KMS-11 (cell line): ENCODE data around the gene TMOD1.

Experiments
- H2AFZ ChIP-seq: fragments of 200-600 bp; sonication (generic); 2 replicates; pipeline ENCODE4 v1.6.1; 2016; ENCODE audit warnings: antibody characterized with exemption, mixed run types, low read depth
- H3K27ac ChIP-seq: fragments of 200-600 bp; sonication (generic); 2 replicates; pipeline ENCODE4 v1.6.1; 2016; ENCODE audit warnings: mild to moderate bottlenecking, mixed run types
- H3K27me3 ChIP-seq: fragments of 200-600 bp; sonication (generic); 2 replicates; pipeline ENCODE4 v1.6.1; 2017; ENCODE audit warnings: mild to moderate bottlenecking, low read depth, mixed run types, moderate library complexity; ENCODE audit not compliant: insufficient read depth
- H3K36me3 ChIP-seq: fragments of 200-600 bp; sonication (generic); 2 replicates; pipeline ENCODE4 v1.6.1; 2017; ENCODE audit warnings: mild to moderate bottlenecking, mixed run types; ENCODE audit not compliant: insufficient read depth
- H3K4me1 ChIP-seq: fragments of 200-600 bp; sonication (generic); 2 replicates; pipeline ENCODE4 v1.6.1; 2016; ENCODE audit warnings: mild to moderate bottlenecking, low read depth, mixed run types; ENCODE audit not compliant: poor library complexity, severe bottlenecking
- H3K4me2 ChIP-seq: fragments of 200-600 bp; sonication (generic); 2 replicates; pipeline ENCODE4 v1.7.0; 2016; ENCODE audit warnings: mild to moderate bottlenecking, mixed run types
- H3K4me3 ChIP-seq: fragments of 200-600 bp; sonication (generic); IDR thresholded peaks from 2 replicates; pipeline ENCODE4 v1.6.1; 2017; ENCODE audit warnings: low read depth, low read length, mixed read lengths; ENCODE audit not compliant: insufficient read depth
- H3K79me2 ChIP-seq: fragments of 200-600 bp; sonication (generic); 2 replicates; pipeline ENCODE4 v1.6.1; 2016; ENCODE audit warnings: low read depth, mixed run types; ENCODE audit not compliant: insufficient read depth
- H3K9ac ChIP-seq: fragments of 200-600 bp; sonication (generic); 2 replicates; pipeline ENCODE4 v1.6.1; 2016; ENCODE audit warnings: mild to moderate bottlenecking, mixed run types
- H4K20me1 ChIP-seq: fragments of 200-600 bp; sonication (generic); 2 replicates; pipeline ENCODE4 v1.6.1; 2016; ENCODE audit warnings: mild to moderate bottlenecking, mixed run types; ENCODE audit not compliant: insufficient read depth
- CTCF ChIP-seq: fragments of 200-600 bp; sonication (generic); conservative IDR thresholded peaks from 2 replicates; pipeline ENCODE4 v1.6.1; 2017; ENCODE audit warnings: low read depth, mild to moderate bottlenecking, antibody characterized with exemption, low read length, moderate library complexity, mixed read lengths

TMOD1 gene

DNA sequence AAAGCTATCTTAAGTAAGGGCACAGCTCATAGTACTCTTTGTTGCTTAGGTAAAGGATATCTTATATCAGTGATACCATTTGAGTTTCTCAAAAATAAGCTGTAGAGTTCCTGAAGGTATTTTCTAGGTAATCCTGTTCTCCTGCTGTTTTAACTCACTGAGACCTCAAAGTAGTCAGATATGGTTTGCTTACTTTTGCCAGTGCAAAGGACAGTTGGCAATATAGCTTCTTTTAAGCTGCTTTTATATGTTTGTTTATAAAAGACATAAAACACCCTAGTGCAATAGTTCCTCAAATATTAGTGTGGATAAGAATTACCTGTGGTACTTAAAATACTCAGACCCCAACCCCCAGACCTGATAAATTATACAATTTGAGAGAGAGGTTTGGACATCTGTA, 144.3 kb downstream of the TMOD1 start:
- Histone ChIP-seq H3K4me3 (no peak overlapping the region), H3K4me2 (no peak overlapping the region), H3K4me1 (no peaks in the 10 kb centered on the region), H3K27me3 (no peaks in the 10 kb centered on the region), H2AFZ (no peak overlapping the region), H3K36me3 (no peaks in the 10 kb centered on the region; the same call in 1 of the 2 replicates), H3K79me2 (peaks cover under 1% of the 10 kb centered on the region; the same call in 1 of the 2 replicates), H3K9ac (no peak overlapping the region), H3K27ac (no peak overlapping the region), H4K20me1 (0 out of 2 replicates have a peak, but pooled peaks cover under 1% of the 10 kb centered on the region)
- no peak for TF ChIP-seq CTCF

GRCh38 chr9:97647996-97648395, 146.5 kb downstream of the TMOD1 start:
- 0 out of 2 replicates have a peak, but pooled peaks cover 8% of the 10 kb centered on the region for H3K36me3 ChIP-seq
- H3K79me2 ChIP-seq, result no peaks in the 10 kb centered on the region
- TF ChIP-seq CTCF, result no peak
- H3K4me2 ChIP-seq, result no peak overlapping the region
- H3K4me3 ChIP-seq, result no peak overlapping the region
- H3K4me1 ChIP-seq, result no peaks in the 10 kb centered on the region
- no peaks in the 10 kb centered on the region for H3K27me3 ChIP-seq
- H3K27ac ChIP-seq, result no peak overlapping the region
- H4K20me1 ChIP-seq, result no peaks in the 10 kb centered on the region
- no peak overlapping the region for H3K9ac ChIP-seq
- no peak overlapping the region for H2AFZ ChIP-seq
